C4-2B (cell line): ENCODE measurements around the gene RAB5B.
"Not testable (repeated sequence)": the region's sequence is repeated elsewhere in the genome, so short reads cannot be mapped to it uniquely, and the experiment has no call there.

Experiments
- H3K27ac ChIP-seq: fragments of 450-650 bp; 2 replicates; pipeline ENCODE4 v1.5.1; 2017
- CTCF ChIP-seq: fragments of 450-650 bp; conservative IDR thresholded peaks from 2 replicates; pipeline ENCODE4 v1.5.1; 2017; ENCODE audit warnings: mild to moderate bottlenecking
- ZFX ChIP-seq: fragments of 450-650 bp; IDR thresholded peaks from 2 replicates; pipeline ENCODE4 v1.6.1; 2017

The RAB5B gene

GRCh38 chr12:55978393-55978792, 4.5 kb downstream of the RAB5B start:
- no peak overlapping the region for H3K27ac ChIP-seq
- TF ChIP-seq ZFX (no peak), CTCF (no peak)

- TF ChIP-seq CTCF, result no peak
- TF ChIP-seq ZFX, result no peak
- no peak overlapping the region for H3K27ac ChIP-seq
Measured at GRCh38 chr12:55979069-55979468, 5.2 kb downstream of the RAB5B start.

- not testable (repeated sequence) for H3K27ac ChIP-seq
Measured at GRCh38 chr12:55981882-55982281, 8.0 kb downstream of the RAB5B start.

- no peak overlapping the region for H3K27ac ChIP-seq
- no peak for TF ChIP-seq CTCF
- TF ChIP-seq ZFX, result no peak
Measured at GRCh38 chr12:55982319-55982936, 8.6 kb downstream of the RAB5B start.

GRCh38 chr12:55983232-55983842, 9.5 kb downstream of the RAB5B start:
- H3K27ac ChIP-seq, result no peak overlapping the region
- TF ChIP-seq ZFX, result no peak
- no peak for TF ChIP-seq CTCF

GRCh38 chr12:55984861-55985260, 11.0 kb downstream of the RAB5B start:
- TF ChIP-seq ZFX, result no peak
- no peak for TF ChIP-seq CTCF
- no peak overlapping the region for H3K27ac ChIP-seq

GRCh38 chr12:55985341-55985740, 11.5 kb downstream of the RAB5B start:
- TF ChIP-seq ZFX (no peak), CTCF (no peak)
- no peak overlapping the region for H3K27ac ChIP-seq

GRCh38 chr12:55985976-55986375, 12.1 kb downstream of the RAB5B start:
- H3K27ac ChIP-seq, result not testable (repeated sequence)
